HG02610 (cell line): Measurements from ENCODE around the gene SPATA9.

Experiments
- ATAC-seq: cut with Tn5 transposase; IDR thresholded peaks from one replicate; pipeline ENCODE4 v1.9.1; 2021; ENCODE audit warnings: mild to moderate bottlenecking, moderate library complexity; ENCODE audit not compliant: unreplicated experiment

Gene SPATA9

DNA sequence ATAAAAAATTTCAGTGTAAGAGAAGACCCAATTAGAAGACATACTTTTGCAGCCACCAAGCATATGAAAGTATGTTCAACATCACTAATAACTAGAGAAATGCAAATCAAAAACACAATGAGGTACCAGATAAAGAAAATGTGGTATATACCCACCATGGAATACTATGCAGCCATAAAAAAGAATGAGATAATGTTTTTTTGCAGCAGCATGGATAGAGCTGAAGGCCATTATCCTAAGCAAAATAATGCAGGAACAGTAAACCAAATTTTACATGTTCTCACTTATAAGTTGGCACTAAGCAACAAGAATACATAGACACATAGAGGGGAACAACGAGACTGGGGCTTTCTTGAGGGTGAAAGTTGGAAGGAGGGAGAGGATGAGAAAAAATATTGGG, 6.9 kb upstream of the SPATA9 start:
- no peak for ATAC-seq

DNA sequence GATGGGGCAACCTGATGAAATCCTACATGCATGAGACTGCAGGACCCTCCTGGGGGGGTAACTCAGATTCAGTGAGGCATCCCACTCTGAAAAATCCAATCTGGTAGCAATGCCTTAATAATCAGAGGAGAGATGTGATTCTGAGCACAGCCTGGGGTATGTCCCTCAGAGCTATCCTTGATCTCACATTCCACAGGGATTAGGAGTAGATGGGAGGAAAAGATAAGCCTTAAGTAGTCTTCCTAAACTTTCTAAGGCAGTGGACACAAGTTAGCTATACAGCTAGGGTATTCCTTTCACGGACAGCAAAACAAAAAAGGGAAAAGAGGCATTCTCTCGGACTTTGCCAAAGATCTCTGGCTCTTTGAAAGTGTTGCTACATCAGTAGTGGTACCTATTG, 3.9 kb upstream of the SPATA9 start:
- no peak for ATAC-seq

DNA sequence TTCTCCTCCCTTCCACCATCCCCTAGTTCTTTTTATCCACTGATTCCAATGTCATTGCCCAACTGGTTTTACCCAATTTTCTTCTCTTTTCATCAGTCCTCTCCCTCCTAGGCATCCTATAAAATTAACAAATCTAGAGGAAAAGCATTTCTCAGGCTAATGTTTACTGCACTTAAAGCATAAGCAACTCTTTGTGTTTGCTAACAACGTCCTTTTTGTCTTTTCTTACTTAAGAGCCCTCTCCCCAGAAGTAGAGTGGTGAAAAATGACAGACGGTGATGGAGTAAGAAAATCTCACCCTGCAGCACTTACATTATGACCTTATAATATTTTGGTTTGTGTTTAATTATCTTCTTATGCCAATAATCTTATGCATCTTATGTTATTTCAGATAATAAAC, 1.6 kb upstream of the SPATA9 start:
- no peak for ATAC-seq

DNA sequence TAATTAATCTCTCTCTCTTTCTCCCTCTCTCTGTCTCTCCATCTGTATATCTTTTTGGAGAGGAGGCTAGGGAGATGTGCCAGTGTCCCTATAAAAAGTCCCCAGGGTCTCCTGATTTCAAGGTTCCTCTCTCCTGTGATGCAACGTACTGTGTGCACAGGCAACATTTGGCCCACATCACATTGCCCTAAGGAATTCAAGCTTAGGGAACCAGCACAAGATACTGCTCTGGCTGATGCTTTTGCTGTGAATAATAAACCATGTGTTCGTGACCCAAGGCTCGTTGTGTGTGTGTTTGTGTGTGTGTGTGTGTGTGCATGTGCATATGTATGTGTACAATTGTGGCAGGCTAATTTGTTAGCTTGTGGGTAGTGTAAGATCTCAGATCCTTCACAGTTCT, 9.7 kb downstream of the SPATA9 start:
- ATAC-seq: no peak

DNA sequence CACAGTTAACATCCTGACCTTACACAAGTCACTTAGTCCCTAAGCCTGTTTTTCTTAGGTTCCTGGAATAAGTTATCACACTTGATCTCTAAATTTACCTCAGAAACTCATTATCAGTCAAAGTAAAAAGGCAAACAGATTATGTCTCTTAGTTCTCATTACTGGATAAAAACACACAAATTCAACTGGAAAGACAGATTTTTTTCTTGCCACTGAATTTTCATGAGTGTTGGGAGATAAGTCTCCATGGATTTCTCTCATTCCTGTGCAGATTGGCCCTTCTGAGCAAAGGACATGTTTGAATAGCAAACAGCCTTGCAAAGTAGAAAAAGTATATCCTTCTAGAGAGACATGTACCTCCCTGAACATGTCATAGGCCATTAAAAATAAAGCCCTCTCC, 10.2 kb downstream of the SPATA9 start:
- ATAC-seq: no peak

DNA sequence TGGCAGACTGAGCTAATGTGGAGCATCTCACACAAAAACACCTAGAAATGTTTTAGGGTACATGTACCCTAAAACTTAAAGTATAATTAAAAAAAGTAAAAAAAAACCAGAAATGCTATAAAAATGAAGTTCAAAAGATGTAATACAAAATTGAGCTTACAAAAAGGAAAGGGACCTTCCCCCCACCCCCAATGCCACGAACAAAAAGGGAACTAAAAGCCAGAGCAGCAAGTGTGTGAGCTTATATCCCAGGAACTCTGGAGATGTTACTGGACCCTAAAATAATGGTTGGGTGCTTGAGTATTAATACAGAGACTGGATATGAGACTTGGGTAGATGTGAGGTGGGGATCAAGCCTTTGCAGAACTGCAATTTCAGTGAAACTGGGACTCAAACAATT, 11.0 kb downstream of the SPATA9 start:
- no peak for ATAC-seq

DNA sequence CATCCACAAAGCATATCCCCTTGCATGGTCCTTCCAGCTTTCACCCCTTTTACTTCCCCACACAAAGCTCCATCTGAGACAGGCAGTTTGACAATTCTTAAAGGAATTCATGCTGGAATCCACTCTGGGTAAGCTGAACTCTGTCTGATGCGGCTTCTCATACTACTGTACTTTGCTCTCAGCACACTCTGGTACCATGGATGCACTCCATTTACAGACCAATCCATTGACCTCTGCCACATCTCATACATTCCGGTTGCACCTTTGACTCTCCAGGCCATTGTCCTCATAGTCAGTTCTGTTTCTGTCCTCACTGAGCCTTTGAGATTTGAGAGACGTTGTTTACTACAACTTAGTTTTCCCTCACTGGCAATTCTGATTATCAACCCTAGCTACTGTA, 12.2 kb downstream of the SPATA9 start:
- ATAC-seq: no peak

DNA sequence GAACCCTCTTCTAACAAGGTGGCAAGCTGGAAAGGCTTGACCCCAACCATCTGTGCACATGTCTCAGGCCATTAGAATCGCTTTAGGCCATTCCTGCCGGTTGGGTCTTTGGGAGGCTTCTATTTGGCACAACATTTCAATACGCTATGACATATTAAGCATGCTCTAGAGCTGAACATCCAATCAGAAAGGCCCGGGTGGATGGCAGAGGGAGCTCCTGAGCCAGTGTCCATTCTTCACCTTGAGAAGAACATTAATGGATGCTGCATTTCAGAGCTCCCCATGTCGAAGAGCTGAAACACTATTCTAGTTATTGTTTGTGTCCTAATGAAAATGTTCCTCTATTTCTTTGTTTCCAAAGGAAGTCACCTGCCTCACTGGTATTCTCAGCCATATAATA, 12.8 kb downstream of the SPATA9 start:
- ATAC-seq: no peak

DNA sequence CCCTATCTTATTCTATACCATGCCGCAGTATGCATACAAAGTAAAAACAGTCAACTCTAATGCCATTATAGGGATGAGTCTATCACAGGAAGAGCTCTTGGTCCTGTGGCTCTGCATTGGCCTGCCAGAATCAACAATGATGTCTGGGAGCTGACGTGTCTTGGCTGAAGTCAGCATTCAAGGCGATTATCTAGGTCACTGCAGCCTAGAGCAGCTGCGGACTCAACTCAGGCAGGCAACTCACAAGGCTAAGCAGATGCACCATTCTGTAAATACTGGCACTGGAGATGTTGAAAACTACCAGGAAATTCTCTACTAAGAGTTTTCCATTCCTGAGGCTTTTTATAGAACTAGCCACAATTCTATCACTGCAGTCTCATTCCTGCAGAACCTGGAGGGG, 13.3 kb downstream of the SPATA9 start:
- no peak for ATAC-seq

DNA sequence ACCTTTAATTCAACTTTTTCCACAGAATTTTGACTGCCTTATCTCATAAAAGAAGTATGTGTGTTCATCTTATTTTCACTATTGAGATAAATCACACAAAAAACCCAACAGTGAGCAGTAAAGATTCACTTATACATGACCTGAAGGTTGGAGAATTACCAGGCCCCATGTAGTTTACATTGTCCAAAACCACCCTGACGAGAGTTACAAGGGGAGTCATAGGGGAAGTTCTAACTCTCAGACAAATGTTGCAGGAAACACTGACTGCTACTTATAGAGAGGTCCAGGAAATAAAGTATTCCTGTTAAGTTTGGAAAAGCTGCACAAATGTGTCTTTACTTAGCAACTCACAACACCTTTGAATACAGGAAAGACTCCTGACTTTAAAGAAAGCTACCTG, 14.1 kb downstream of the SPATA9 start:
- ATAC-seq: no peak

DNA sequence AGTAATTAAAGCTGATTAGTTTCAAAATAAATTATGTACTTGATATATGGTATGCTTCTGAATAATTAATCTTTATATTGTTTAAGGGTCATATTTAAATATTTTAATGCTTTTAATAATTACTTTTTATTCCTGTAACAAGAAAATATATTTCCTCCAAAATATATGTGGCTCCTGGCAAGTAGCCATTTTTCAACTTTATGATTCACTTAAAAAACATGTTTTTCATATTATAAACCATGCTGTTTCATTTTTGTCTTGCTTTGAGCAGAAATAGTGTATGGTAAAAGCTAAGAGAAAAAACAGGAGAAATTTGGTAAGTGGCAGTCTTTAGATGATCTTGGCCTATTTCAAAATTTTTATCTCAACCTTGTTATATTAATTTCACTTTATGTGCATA, 14.6 kb downstream of the SPATA9 start:
- ATAC-seq: no peak

DNA sequence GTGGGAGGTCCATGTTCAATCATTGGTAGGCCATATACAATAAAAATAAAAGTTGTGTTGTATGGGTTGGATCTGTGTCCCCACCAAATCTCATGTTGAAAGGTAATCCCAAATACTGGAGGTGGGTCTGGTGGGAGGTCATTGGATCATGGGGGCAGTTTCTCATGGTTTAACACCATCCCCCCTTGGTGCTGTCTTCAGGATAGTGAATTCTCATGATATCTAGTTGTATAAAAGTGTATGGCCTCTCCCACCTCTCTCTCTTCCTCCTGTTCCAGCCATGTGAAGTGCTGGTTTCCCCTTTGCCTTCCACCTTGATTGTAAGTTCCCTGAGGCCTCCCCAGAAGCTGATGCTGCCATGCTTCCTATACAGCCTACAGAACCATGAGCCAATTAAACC, 15.1 kb downstream of the SPATA9 start:
- no peak for ATAC-seq

DNA sequence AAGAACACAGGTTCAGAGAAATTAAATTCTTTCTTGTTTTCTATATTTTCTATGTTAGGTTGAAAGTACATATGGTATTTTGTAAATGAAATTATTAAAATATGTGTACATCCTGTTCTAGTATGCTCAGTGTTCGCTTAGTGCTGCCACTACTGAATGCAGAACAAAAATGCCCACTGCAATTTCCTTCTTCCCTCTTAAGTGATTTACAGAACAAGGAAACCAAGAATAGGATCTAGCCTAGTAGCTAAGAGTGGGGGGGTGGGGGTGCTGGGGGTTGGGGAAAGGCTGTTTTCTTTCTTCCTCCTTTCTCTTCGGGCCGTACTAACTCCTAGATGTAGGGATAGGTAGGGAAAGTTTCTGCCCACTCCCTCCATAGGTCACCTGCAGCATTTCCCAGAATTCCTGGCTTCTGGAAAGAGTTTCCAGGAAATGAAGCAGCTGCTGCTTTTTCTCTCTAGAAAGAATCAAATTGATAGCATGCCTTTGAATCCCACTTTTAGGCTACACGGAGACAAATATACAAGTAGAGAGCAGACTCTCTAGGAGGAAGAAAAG, 15.7 kb downstream of the SPATA9 start:
- ATAC-seq: no peak

DNA sequence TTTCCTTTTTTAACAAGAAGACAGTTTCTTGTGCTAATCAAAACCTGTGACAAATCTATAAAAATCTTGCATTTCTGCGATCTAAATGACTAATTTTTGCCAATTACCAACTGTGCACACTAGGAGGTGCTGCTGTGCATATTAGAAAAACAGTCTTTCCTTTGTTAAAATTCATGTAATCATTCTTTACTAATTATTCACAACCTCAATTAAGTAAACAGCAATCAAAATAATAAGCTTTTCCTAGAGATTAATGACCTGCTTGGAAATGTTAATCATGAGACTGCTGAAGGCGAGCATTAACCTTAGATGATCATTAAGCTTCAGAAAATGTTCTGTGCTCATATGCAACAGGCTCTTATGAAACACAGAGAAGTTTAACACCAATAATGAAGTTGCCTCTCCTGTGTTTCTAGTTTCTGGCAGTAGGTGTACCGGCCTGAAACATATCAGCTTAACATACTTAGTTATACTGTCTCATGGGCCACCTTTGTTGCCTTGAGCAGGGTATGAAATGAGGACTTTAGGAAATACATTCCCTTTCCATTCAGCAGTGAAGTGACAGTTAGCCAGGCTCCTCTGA, 18.5 kb downstream of the SPATA9 start:
- no peak for ATAC-seq

DNA sequence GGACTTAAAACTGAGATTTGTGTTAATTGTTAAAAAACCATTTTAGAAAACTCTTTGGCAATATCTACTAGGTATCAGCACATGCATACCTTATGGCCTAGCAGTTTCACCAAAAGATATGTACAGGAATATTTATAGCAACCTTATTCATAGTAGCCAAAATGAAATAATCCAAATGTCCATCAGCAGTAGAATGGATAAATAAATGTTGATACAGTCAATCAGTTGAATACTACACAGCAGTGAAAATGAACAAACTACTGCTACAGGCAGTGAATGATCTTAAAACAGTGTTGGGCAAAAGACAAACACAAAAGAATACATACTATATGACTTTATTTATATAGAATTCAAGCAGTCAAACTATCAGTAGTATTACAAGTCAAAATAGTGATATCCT, 19.8 kb downstream of the SPATA9 start:
- no peak for ATAC-seq

DNA sequence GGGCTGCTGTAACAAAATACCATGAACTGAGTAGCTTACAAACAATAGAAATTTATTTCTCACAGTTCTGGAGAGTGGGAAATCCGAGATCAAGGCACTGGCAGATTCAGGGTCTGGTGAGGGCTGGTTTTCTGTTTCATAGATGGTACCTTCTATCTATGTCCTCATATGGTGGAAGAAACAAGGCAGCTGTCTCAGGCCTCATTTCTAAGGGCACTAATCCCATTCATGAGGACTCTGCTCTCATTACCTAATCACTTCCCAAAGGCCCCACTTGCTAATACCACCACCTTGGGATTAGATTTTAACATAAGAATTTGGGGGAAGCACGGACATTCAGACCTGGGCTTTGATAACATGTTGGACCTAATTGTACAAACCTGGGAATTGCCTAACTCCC, 22.7 kb downstream of the SPATA9 start:
- ATAC-seq: no peak

DNA sequence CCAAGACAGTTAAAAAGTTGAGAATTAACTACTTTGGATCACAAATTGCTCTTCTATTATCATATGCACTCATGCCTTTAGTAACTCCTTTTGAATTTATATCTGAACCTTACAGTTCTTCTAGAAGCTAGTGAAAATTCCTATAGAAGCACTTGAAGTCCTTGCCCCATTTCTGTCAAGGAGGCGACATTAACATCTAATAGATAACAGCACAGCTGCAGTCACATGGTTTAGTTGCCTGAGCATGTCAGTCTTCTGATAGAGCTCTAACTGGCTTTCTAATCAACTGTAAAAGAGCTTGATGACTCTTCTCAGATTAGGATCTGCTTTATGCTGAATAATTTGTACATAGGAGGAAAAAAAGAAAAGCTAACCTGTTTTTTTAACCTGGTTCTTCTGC, 27.2 kb downstream of the SPATA9 start:
- ATAC-seq: no peak

DNA sequence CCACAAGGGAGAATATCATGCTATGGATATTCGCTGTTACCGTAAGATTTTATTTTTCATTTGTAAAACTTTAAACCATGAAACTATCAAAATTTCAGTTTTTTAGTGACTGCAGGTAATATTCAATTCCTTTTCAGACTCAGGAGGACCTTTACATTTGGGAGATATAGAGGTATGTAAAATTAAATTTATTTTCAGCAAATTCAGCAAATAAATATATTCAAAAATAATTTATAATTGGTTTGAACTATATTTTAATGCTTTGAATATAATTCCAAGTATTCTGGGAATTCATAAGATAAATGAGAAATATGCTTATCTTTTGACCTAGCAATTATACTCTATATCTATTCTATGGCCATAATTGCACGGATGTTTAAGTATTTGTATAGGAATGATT, 28.6 kb downstream of the SPATA9 start:
- no peak for ATAC-seq

DNA sequence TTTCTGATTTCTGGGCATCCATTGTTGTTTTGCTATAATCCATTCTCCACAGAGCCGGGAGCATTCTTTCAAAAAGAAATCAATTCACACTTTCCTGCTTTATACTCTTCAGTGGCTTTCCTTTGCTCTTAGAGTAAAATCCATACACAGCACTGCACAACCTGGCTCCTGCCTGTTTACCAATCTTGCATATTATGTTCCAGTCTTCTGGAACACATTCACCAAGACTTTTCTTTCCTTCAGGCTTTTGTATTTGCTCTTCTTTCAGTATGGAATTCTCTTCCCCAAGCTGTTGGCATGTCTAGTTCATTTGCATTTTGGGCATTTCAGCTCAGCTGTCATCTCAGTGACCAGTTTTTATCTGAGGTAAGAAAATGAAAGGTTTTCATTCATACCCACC, 29.9 kb downstream of the SPATA9 start:
- ATAC-seq: no peak

DNA sequence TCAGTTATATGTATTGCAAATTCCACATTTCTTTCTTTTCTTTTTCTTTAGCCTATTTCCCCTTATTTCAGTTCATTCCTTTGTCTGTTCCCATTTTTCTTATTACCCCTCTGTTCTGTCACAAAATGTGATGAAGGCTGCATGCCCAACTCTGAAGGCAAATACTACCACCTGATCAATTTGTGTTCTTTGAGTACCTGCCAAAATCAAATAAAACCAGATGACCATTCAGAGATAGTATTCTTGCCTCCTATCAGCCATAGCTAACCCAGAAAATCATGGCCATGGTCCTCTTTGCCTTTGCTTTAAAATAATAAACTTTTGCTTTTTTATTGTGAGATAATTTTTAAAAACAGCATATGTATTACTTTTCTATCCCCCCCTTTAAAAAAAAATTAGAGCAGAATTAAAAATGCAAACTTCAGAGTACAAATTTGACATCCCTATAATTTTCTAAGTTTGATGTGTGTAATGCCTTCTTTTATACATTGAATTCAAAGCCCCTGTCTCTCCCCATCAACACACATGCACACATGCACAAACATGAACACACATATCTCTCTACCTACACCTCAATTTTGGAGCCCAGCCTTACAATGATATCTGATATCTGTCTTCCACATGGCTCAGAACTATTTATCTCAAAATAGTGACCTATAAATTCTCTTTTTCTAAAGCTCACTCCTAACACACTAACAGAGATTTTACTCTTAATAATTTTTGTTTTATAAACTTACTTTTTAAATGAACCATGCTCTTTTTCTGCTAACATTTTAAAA, 32.8 kb downstream of the SPATA9 start:
- no peak for ATAC-seq

DNA sequence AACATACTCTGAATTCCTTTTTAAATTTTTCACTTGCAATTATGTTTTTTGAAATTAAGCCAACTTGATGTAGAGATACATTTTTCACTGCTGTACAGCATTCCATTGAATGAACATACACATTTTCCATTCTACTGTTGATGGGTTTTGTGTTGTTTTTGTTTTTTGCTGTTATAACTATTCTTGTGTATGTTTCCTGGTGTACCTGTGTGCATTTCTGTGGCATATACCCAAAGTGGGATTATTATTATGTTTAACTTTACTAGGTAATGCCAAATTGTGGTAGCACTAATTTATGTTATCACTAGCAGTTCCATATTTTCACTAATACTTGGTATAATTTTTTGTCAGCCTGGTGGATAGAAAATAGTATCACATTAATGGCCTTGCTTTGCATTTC, 33.5 kb downstream of the SPATA9 start:
- no peak for ATAC-seq
